Stomach (tissue), 9 donors: ENCODE results near the gene SPINK4. TPM values are rescaled to one million over a fixed set of nuclear protein-coding genes. Genes with fewer than 3 reads are reported as not detected.
A peak's percentile ranks its signal among the peaks of the same experiment; 100 is the strongest.

Source experiments
- DNase-seq, 2 donors: peaks; one replicate each; pipeline versions ENCODE4 v3.0.0 to v3.0.0-alpha.2; 2013 to 2019
- H3K27ac ChIP-seq, 5 donors: fragments of 200-600 bp in 4 of 5; sonication (generic) in 4 of 5; one replicate each; pipeline ENCODE4 v1.5.1; 2013 to 2019; ENCODE audit warnings: mild to moderate bottlenecking in 1 of 5, moderate library complexity in 1 of 5
- H3K27me3 ChIP-seq, 3 donors: fragments of 200-600 bp; sonication (generic); one replicate each; pipeline ENCODE4 v1.5.1; 2017 to 2019; ENCODE audit warnings: mixed run types in 1 of 3
- H3K36me3 ChIP-seq, 4 donors: fragments of 200-600 bp; sonication (generic); 1 replicate in 3 of 4; 2 replicates in 1 of 4; pipeline ENCODE4 v1.5.1; 2016 to 2019
- H3K4me1 ChIP-seq, 4 donors: fragments of 200-600 bp; sonication (generic); one replicate each; pipeline ENCODE4 v1.5.1; 2016 to 2019
- H3K4me3 ChIP-seq, 4 donors: fragments of 200-600 bp; sonication (generic) in 3 of 4; one replicate each; pipeline ENCODE4 v1.5.1; 2016 to 2019; ENCODE audit warnings: mild to moderate bottlenecking in 1 of 4
- H3K9me3 ChIP-seq, 4 donors: fragments of 200-600 bp; sonication (generic); one replicate each; pipeline ENCODE4 v1.5.1; 2016 to 2019
- EP300 ChIP-seq: sonication (generic); formaldehyde crosslinking; IDR thresholded peaks from one replicate; pipeline ENCODE4 v1.6.1; 2017; ENCODE audit warnings: antibody characterized with exemption
- POLR2A ChIP-seq, 4 donors: fragments of 450-650 bp; IDR thresholded peaks; one replicate each; pipeline ENCODE4 v1.6.1; 2016; ENCODE audit warnings: antibody characterized with exemption in 4 of 4, control low read depth in 2 of 4, mild to moderate bottlenecking in 1 of 4, moderate library complexity in 1 of 4
- POLR2AphosphoS5 ChIP-seq, 3 donors: sonication (generic); formaldehyde crosslinking; IDR thresholded peaks; one replicate each; pipeline ENCODE4 v1.6.1; 2016; ENCODE audit warnings: antibody characterized with exemption in 3 of 3
- WGBS, 5 donors: extraction: QIAGEN DNeasy Blood & Tissue Kit in 3 of 5; methylation state at CpG; one replicate each; pipeline versions ENCODE4 v1.1.5 to v1.1.7; 2013 to 2018; 5-methylcytosine and 5-hydroxymethylcytosine counted together
- intact Hi-C: fragments of 100-400 bp; cut with DNase I; formaldehyde crosslinking; loops from one replicate; pipeline ENCODE4 v1.15.1; 2023; ENCODE audit warnings: low total_unique reads
- polyA plus RNA-seq, 3 donors: library from polyadenylated mRNA; stranded (reverse); fragments of 200-250 nt; gene quantifications; one replicate each; pipeline ENCODE4 v1.2.3, GENCODE V29; 2013
- total RNA-seq, 5 donors: library from RNA; depleted of rRNA; stranded (reverse); fragments of >200 nt; gene quantifications; one replicate each; pipeline versions ENCODE4 v1.1.0 to v1.2.3, GENCODE V29; 2014 to 2016
- TF ChIP-seq, protein P1 (sequence below), 7 experiments: fragments of 450-650 bp in 4 of 7; fragments of 200-600 bp in 3 of 7; sonication (generic) in 3 of 7; IDR thresholded peaks; one replicate each; pipeline ENCODE4 v1.5.1; 2016 to 2019; ENCODE audit warnings: antibody characterized with exemption in 7 of 7, control low read depth in 2 of 7, mild to moderate bottlenecking in 1 of 7
- donor health status: healthy with polysubstance abuse.
- donor health status: Bipolar disorder and iron deficiency.
- donor health status: healthy.

SPINK4 gene
- total and polyA plus RNA-seq, 8 donors: 2.1 to 29.5 (median 19.1) TPM; not detected in 5

DNA sequence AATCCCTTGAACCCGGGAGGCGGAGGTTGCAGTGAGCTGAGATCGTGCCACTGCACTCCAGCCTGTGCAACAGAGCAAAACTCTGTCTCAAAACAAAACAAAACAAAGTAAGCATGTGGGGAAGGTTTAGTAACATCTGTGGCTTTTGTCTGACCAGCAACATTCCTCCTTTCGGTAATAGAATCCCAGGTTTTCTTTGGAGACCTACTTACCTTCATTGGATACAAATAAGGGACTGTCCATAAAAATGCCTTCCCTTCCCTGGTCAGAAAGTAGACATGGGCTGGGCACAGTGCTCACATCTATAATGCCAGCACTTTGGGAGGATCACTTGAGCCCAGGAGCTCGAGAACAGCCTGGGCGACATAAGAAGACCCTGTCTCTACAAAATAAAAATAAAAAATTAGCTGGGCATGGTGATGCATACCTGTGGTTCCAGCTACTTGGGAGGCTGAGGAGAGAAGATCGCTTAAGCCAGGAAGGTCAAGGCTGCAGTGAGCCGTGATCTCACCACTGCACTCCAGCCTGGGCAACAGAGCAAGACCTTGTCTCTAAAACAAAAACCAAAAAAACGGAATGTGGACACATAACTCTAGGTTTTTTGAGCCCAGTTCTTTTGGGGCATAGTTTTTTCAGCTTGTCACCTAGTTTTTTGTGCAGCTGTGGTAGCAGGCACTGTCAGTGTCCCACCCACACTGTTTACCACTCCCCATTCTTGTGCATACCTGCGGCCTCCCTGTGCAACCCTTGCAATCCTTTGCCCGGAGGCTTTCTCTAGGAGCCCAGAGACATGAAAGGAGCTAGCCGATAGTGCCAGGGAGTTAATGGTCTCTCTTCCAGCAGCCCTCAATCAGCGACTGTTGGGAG is 9.0 kb upstream of the SPINK4 start:
- intact Hi-C loops: no loop called here
- TF ChIP-seq EP300: no peak
- TF ChIP-seq POLR2A (IDR thresholded peaks at IDR 0.05): no peak
- no peak for TF ChIP-seq POLR2AphosphoS5 (IDR thresholded peaks at IDR 0.05)
- TF ChIP-seq, protein P1, sequence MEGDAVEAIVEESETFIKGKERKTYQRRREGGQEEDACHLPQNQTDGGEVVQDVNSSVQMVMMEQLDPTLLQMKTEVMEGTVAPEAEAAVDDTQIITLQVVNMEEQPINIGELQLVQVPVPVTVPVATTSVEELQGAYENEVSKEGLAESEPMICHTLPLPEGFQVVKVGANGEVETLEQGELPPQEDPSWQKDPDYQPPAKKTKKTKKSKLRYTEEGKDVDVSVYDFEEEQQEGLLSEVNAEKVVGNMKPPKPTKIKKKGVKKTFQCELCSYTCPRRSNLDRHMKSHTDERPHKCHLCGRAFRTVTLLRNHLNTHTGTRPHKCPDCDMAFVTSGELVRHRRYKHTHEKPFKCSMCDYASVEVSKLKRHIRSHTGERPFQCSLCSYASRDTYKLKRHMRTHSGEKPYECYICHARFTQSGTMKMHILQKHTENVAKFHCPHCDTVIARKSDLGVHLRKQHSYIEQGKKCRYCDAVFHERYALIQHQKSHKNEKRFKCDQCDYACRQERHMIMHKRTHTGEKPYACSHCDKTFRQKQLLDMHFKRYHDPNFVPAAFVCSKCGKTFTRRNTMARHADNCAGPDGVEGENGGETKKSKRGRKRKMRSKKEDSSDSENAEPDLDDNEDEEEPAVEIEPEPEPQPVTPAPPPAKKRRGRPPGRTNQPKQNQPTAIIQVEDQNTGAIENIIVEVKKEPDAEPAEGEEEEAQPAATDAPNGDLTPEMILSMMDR (IDR thresholded peaks at IDR 0.05): no peak
- Histone ChIP-seq H3K36me3 (no peaks in the 10 kb centered on the region), H3K27ac (peak overlapping the region in 1 of 5 donors; percentile 67), H3K27me3 (peaks cover 0 to 3% (median 0%) of the 10 kb centered on the region in 3 donors), H3K4me1 (peaks cover under 1 to 26% (median 15%) of the 10 kb centered on the region in 4 donors), H3K9me3 (no peaks in the 10 kb centered on the region), H3K4me3 (no peak overlapping the region)
- DNase-seq: no peak
- 87 to 89% (median 87%) methylated on average over 13 of the region's 13 CpGs for WGBS, 5 donors

DNA sequence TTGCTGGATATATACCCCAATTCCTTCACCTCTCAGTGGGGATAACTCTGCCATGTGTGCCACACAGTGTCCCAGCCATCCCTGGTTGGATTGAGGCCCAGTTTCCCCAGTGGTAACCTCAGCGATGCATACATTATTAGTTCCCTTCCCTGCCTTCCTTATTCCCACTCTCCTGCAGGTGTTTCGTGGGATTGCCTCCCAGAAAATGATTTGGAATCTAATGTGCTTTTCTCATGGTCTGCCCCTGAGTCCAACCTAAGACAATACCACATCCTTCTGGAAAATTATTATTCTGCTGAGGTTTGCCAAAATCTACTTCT is 8.4 kb upstream of the SPINK4 start:
- TF ChIP-seq POLR2A (IDR thresholded peaks at IDR 0.05): no peak
- TF ChIP-seq, protein P1 (IDR thresholded peaks at IDR 0.05): no peak
- TF ChIP-seq POLR2AphosphoS5 (IDR thresholded peaks at IDR 0.05): no peak
- TF ChIP-seq EP300: no peak
- Histone ChIP-seq H3K9me3 (no peaks in the 10 kb centered on the region), H3K4me3 (no peak overlapping the region), H3K4me1 (peaks cover 0 to 26% (median 14%) of the 10 kb centered on the region in 4 donors), H3K36me3 (no peaks in the 10 kb centered on the region), H3K27me3 (peaks cover 0 to 6% (median 0%) of the 10 kb centered on the region in 3 donors), H3K27ac (no peak overlapping the region)
- intact Hi-C loops: no loop called here
- 80 to 90% (median 88%) methylated on average over 2 of the region's 2 CpGs for WGBS, 5 donors
- DNase-seq: no peak

DNA sequence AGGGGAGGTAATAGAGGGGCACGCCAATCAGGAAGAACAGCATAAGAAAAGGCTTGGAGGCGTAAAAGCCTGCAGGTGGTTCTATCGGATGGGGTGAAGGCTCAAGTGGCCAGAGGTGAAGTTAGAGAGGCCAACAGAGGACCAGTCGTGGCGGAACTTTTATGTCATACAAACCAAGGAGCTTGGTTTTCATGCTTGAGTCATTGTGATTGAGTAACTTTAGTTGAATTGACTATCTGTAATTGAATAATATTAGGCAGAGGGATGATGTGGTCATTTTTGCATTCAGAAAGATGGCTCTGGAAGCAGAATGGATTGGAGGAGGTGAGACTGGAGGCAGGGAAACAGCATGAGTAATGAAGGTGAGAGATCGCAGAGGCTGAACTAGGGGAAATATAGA is 7.2 kb upstream of the SPINK4 start:
- 90 to 96% (median 95%) methylated on average over 6 of the region's 6 CpGs for WGBS, 5 donors
- Histone ChIP-seq H3K27me3 (peaks cover 0 to 6% (median 0%) of the 10 kb centered on the region in 3 donors), H3K27ac (no peak overlapping the region), H3K4me1 (peaks cover 0 to 26% (median 14%) of the 10 kb centered on the region in 4 donors), H3K9me3 (no peaks in the 10 kb centered on the region), H3K36me3 (no peaks in the 10 kb centered on the region), H3K4me3 (no peak overlapping the region)
- no peak for TF ChIP-seq POLR2A (IDR thresholded peaks at IDR 0.05)
- DNase-seq: no peak
- intact Hi-C loops: no loop called here

DNA sequence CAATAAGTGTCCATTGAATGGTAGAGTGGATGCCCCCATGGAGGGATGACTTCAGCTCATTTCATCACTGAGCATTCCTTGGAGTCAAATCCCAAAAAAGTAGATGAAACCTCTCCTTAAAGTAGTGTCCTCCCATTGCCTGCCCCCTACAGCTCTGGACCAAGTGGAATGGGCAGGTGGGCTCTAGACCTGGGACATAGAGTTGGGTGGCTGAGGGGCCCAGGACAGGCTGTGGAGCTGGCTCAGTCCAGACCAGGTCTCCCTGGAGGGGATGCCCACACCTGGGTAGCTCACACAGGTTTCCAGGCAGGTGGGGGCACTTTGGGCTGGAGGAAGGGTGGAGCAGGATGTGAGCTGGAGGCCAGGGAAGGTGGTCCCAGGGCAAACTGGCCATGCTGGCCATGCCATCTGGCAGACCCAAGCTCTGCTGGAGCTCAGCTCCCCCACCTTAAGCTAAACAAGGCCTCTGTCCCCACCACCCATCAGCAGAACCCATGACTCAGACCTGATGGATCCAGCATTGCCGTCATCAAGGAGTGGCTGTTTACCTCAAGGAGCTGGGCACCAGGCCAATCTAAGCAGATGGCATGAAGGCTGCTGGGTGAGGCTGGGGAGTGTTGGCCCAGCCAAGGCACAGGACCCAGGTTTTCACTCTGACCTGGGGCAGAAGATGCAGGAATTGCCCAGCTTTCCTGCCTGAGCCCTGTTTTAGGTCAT is 6.2 kb upstream of the SPINK4 start:
- Histone ChIP-seq H3K27me3 (peaks cover 0 to 6% (median 0%) of the 10 kb centered on the region in 3 donors), H3K4me3 (no peak overlapping the region), H3K9me3 (no peaks in the 10 kb centered on the region), H3K36me3 (no peaks in the 10 kb centered on the region), H3K4me1 (peaks cover 0 to 24% (median 12%) of the 10 kb centered on the region in 4 donors), H3K27ac (peak overlapping the region; percentile 63 to 85 (median 79))
- DNase-seq: peak; percentile 96
- intact Hi-C loops: no loop called here
- WGBS, 5 donors: 0 to 60% (median 14%) methylated on average over 1 of the region's 1 CpG
- peak in 2 of 3 donors; percentile 85 to 88 for TF ChIP-seq POLR2AphosphoS5 (IDR thresholded peaks at IDR 0.05)
- TF ChIP-seq, protein P1 (IDR thresholded peaks at IDR 0.05): no peak
